ENCODE results near the gene TANGO2. TPM values are rescaled to one million over a fixed set of nuclear protein-coding genes. Genes with fewer than 3 reads are reported as not detected.

TANGO2 gene
- total RNA-seq, 1 experiment from 2014 or later = 17.0 TPM

GRCh38 chr22:20008221-20008995 is 12.5 kb upstream of the TANGO2 start:
- H3K4me1 ChIP-seq (ENCODE audit: control insufficient read depth in 1 of 2, insufficient read depth in 2 of 2, low read length in 2 of 2) = peaks cover 0 to 8% of the 10 kb centered on the region in 2 experiments; a peak in 1 of 4 replicates
- intact Hi-C loops (cut with micrococcal nuclease) = no loop called here
- RAD21 ChIA-PET (ENCODE audit: low non-redundant PET in 1 of 2, low total read pairs in 2 of 2, uncharacterized antibody in 2 of 2, unreplicated experiment in 2 of 2) = no interaction called here
- no peaks in the 10 kb centered on the region for H3K27me3 ChIP-seq (ENCODE audit: insufficient read depth, low read length)
- no peaks in the 10 kb centered on the region for H4K20me1 ChIP-seq (ENCODE audit: insufficient read depth)
- BruUV-seq (replicated peaks) = no TSS peak
- H3K4me2 ChIP-seq (ENCODE audit: low read length) = no peak overlapping the region
- H2AFZ ChIP-seq (ENCODE audit: low read depth, low read length, poor library complexity, severe bottlenecking) = no peak overlapping the region
- CTCF ChIA-PET = no interaction called here
- H3K9me2 ChIP-seq (ENCODE audit: insufficient read depth) = no peaks in the 10 kb centered on the region
- POLR2A ChIA-PET = no interaction called here
- ATAC-seq = no peak
- H3K9ac ChIP-seq (ENCODE audit: low read length) = no peak overlapping the region
- TF ChIP-seq EZH2phosphoT487 (IDR thresholded peaks at IDR 0.05; ENCODE audit: borderline replicate concordance) (no peak), EGR1 (IDR thresholded peaks at IDR 0.05; ENCODE audit: low read depth) (no peak)
- TF ChIP-seq, protein P1, sequence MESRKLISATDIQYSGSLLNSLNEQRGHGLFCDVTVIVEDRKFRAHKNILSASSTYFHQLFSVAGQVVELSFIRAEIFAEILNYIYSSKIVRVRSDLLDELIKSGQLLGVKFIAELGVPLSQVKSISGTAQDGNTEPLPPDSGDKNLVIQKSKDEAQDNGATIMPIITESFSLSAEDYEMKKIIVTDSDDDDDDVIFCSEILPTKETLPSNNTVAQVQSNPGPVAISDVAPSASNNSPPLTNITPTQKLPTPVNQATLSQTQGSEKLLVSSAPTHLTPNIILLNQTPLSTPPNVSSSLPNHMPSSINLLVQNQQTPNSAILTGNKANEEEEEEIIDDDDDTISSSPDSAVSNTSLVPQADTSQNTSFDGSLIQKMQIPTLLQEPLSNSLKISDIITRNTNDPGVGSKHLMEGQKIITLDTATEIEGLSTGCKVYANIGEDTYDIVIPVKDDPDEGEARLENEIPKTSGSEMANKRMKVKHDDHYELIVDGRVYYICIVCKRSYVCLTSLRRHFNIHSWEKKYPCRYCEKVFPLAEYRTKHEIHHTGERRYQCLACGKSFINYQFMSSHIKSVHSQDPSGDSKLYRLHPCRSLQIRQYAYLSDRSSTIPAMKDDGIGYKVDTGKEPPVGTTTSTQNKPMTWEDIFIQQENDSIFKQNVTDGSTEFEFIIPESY (IDR thresholded peaks at IDR 0.05; ENCODE audit: extremely low read depth, insufficient replicate concordance, low read length) = no peak
- H3K79me2 ChIP-seq (ENCODE audit: insufficient read depth, low read length) = no peaks in the 10 kb centered on the region
- H3K27ac ChIP-seq (ENCODE audit: low read depth, low read length) = no peak overlapping the region
- no peak overlapping the region for H3K4me3 ChIP-seq (replicated peaks in 1 of 2; ENCODE audit: low read depth in 1 of 2, low read length in 2 of 2)
- DNase-seq (ENCODE audit: low read depth, low spot score) = no peak
- peaks cover 6 to 11% of the 10 kb centered on the region in 2 experiments; a peak in 1 of 4 replicates for H3K9me3 ChIP-seq (ENCODE audit: control insufficient read depth in 1 of 2, insufficient read depth in 1 of 2, low read depth in 1 of 2, low read length in 2 of 2)
- H3K36me3 ChIP-seq (ENCODE audit: control insufficient read depth in 1 of 2, insufficient read depth in 2 of 2, low read length in 2 of 2) = peaks cover 0 to 4% of the 10 kb centered on the region in 2 experiments; a peak in 1 of 4 replicates

GRCh38 chr22:20009018-20009491 is 11.9 kb upstream of the TANGO2 start:
- DNase-seq (ENCODE audit: low read depth, low spot score) (no peak), ATAC-seq (no peak)
- no peak overlapping the region for H3K4me2 ChIP-seq (ENCODE audit: low read length)
- intact Hi-C loops (cut with micrococcal nuclease) = no loop called here
- peaks cover 4 to 8% of the 10 kb centered on the region in 2 experiments; a peak in 1 of 4 replicates for H3K9me3 ChIP-seq (ENCODE audit: control insufficient read depth in 1 of 2, insufficient read depth in 1 of 2, low read depth in 1 of 2, low read length in 2 of 2)
- no peak overlapping the region for H3K4me3 ChIP-seq (replicated peaks in 1 of 2; ENCODE audit: low read depth in 1 of 2, low read length in 2 of 2)
- H3K27ac ChIP-seq (ENCODE audit: low read depth, low read length) = no peak overlapping the region
- H3K4me1 ChIP-seq (ENCODE audit: control insufficient read depth in 1 of 2, insufficient read depth in 2 of 2, low read length in 2 of 2) = peaks cover 0 to 8% of the 10 kb centered on the region in 2 experiments; a peak in 1 of 4 replicates
- H2AFZ ChIP-seq (ENCODE audit: low read depth, low read length, poor library complexity, severe bottlenecking) = no peak overlapping the region
- H3K9ac ChIP-seq (ENCODE audit: low read length) = no peak overlapping the region
- H3K9me2 ChIP-seq (ENCODE audit: insufficient read depth) = no peaks in the 10 kb centered on the region
- H3K79me2 ChIP-seq (ENCODE audit: insufficient read depth, low read length) = no peaks in the 10 kb centered on the region
- RAD21 ChIA-PET (ENCODE audit: low non-redundant PET in 1 of 2, low total read pairs in 2 of 2, uncharacterized antibody in 2 of 2, unreplicated experiment in 2 of 2) = no interaction called here
- no TSS peak for BruUV-seq (replicated peaks)
- POLR2A ChIA-PET = no interaction called here
- H3K36me3 ChIP-seq (ENCODE audit: control insufficient read depth in 1 of 2, insufficient read depth in 2 of 2, low read length in 2 of 2) = peaks cover 0 to 4% of the 10 kb centered on the region in 2 experiments; a peak in 1 of 4 replicates
- H3K27me3 ChIP-seq (ENCODE audit: insufficient read depth, low read length) = no peaks in the 10 kb centered on the region
- CTCF ChIA-PET = no interaction called here
- H4K20me1 ChIP-seq (ENCODE audit: insufficient read depth) = no peaks in the 10 kb centered on the region
- TF ChIP-seq YY1 (IDR thresholded peaks at IDR 0.05; ENCODE audit: extremely low read depth, insufficient replicate concordance, low read depth, low read length) (no peak), EGR1 (IDR thresholded peaks at IDR 0.05; ENCODE audit: low read depth) (no peak), FOSL1 (IDR thresholded peaks at IDR 0.05; ENCODE audit: low read depth) (no peak), EZH2 (IDR thresholded peaks at IDR 0.05) (no peak), POLR2A (IDR thresholded peaks at IDR 0.05; ENCODE audit: borderline replicate concordance, extremely low read depth, insufficient read depth, insufficient read length) (no peak), POLR2AphosphoS5 (IDR thresholded peaks at IDR 0.05; ENCODE audit: low read depth, low read length) (no peak), ELF1 (IDR thresholded peaks at IDR 0.05; ENCODE audit: borderline replicate concordance, low read depth) (no peak), EZH2phosphoT487 (IDR thresholded peaks at IDR 0.05; ENCODE audit: borderline replicate concordance) (no peak)
- TF ChIP-seq, protein P1 (IDR thresholded peaks at IDR 0.05; ENCODE audit: extremely low read depth, insufficient replicate concordance, low read length) = no peak
- TF ChIP-seq, protein P2, sequence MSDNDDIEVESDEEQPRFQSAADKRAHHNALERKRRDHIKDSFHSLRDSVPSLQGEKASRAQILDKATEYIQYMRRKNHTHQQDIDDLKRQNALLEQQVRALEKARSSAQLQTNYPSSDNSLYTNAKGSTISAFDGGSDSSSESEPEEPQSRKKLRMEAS (IDR thresholded peaks at IDR 0.05) = no peak
- TF ChIP-seq, protein P3, sequence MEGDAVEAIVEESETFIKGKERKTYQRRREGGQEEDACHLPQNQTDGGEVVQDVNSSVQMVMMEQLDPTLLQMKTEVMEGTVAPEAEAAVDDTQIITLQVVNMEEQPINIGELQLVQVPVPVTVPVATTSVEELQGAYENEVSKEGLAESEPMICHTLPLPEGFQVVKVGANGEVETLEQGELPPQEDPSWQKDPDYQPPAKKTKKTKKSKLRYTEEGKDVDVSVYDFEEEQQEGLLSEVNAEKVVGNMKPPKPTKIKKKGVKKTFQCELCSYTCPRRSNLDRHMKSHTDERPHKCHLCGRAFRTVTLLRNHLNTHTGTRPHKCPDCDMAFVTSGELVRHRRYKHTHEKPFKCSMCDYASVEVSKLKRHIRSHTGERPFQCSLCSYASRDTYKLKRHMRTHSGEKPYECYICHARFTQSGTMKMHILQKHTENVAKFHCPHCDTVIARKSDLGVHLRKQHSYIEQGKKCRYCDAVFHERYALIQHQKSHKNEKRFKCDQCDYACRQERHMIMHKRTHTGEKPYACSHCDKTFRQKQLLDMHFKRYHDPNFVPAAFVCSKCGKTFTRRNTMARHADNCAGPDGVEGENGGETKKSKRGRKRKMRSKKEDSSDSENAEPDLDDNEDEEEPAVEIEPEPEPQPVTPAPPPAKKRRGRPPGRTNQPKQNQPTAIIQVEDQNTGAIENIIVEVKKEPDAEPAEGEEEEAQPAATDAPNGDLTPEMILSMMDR (IDR thresholded peaks at IDR 0.05 in 2 of 3, conservative IDR thresholded peaks at IDR 0.05 in 1 of 3; ENCODE audit: borderline replicate concordance in 1 of 3, insufficient read depth in 1 of 3, low read depth in 2 of 3, low read length in 2 of 3) = no peak

All from HCT116 (cell line).